HG03060 (cell line): Measurements from ENCODE around the gene ZNF599.
A peak's percentile ranks its signal among the peaks of the same experiment; 100 is the strongest.

Experiments
- ATAC-seq: cut with Tn5 transposase; IDR thresholded peaks from one replicate; pipeline ENCODE4 v1.9.1; 2021; ENCODE audit warnings: low read depth, moderate number of reproducible peaks; ENCODE audit not compliant: unreplicated experiment

ZNF599 gene

DNA sequence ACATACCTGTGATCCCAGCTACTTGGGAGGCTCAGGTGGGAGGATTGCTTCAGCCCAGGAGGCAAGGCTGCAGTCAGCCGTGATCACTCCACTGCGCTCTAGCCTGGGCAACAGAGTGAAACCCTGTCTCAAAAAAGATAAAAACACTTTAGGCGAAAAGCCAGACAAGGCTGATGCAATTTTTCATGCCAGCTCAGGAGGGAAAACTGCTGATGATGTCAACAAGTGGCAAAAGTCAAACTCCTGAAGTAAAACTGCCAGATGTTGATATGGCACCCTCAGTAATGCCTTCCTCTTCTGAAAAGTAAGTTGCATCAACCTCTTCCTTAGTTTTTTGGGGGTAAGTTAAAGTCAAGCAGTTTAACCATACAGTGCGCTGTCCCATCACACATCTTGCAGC is 15.6 kb downstream of the ZNF599 start:
- no peak for ATAC-seq

DNA sequence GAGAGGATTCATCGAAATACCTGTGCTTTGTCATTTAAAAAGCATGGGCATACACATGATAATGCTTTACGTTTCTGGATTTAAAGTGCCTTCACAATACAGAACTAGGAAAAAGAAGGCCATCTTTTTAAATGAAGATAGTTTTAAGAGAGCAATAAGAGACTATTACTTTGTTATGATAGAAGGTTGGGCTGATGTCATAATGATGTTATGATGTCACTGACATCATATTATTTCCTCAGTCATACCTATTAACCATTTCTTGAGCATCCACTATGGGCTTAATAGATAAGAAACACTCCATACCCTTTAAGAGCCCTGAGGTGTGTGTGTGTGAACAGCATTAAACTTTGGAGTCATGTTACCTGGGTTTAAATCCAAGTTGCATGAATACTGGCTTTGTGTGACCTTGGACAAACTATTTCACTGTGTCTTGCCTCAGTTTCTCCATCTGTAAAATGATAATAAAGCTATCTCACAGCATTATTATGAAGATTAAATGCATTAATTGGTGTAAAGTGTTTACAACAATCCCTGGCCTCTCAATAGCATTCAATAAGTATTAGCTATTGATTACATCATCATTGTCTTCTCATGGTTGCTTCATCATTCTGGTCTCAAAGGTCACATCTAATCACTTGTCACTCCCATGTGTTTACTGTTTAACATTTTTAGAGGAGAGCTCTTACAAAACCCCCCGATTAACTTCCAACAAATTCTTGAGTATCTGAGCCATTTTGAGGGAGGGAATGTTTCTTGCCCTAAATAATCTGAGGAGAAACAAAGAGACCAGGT is 27.9 kb downstream of the ZNF599 start:
- no peak for ATAC-seq

DNA sequence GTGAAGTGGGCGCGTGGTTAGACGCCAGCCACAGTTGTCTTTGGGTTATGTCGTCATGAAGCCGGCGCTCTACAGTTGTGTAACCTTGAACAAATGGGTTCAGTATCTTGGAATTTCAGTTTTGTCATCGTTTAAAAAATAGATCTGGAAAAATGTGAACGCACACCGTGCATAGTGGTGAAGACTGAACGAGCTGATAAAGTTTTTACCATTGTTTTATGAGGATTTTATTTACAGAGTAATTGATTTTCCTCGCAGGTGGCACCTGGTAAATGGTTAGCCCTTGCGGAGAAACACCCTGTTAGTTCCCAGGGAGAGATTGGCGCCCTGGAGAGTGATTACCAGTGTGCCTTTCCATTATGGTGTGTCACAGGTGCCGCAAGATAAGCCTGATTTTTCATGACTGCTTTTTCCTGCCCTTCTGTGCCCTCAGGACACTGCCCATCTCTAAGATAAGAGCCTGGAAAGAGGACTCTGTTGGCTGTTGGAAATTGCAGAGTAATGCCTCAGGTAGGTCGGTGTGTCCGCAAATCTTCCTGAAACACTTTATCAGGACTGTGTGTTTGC is 38.4 kb downstream of the ZNF599 start:
- ATAC-seq = no peak

DNA sequence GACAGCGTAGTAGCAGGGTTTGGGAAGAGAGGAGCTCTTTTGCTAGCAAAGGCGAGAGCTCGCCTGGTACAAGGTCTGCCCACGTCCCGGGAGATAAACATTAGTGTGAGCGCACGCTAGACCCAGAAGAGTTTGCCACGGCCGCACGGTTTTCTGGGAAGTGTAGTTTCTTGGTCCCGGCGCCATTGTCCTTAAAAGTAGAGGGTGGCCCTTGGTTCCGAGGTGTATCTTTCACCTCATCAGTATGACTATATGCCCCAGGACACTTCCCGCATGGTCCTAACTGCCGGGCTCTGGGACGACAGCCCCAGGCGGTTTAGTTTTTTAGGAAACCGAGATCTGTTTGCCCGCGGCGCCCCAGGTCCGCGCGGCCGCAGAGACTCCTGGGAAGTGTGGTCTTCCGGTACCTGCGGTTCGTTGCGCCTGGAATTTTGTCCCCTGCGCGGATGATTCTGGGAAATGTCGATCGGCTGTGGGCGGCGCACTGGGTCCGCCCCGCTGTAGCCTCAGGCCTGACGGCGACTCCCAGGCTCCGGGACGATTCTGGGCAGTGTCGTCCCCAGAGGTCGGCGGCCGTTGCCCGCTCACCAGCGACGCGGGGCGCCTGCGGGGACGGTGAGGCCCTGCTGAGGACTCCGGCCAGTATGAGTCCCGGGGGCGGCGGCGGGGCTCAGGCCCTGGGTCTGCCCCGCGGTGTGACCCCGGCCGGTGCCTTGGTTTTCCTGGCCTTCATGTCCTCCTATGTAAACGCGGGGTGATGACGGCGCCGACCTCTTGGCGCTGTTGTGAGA is 39.1 kb downstream of the ZNF599 start, which contains the start of gene ZNF181:
Gene ZNF181, plus strand, starts transcription at position 498 of the 791 bp plus-strand sequence. CDS start 795 bp downstream, outside the sequence.
- ATAC-seq = peak; percentile 50

DNA sequence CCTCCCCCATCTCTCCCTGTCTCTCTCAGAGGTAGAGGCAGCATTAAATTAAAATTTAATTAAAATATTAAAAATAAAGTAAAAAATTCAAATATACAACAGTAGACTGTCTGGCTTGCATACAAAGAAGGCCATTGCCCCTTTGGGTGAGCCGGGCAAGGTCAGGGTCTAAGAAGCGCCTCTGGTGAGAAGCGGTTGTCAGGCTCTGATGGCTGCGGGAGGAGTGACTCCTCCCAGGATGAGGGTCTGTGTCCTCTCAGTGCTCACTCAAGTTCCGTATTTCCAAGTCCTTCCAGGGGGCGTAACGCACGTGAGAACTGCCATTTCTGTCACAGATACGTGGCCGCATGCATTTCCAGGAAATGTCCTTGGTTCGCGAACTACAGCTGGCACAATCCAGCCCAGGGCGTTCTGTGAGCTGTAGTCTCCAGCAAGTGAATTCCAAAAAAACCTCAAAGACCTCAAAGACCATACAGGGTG is 39.7 kb downstream of the ZNF599 start:
- peak; percentile 11 for ATAC-seq

- no peak for ATAC-seq
These were observed 40.3 kb downstream of the ZNF599 start for GRCh38 chr19:34732612-34733211.

GRCh38 chr19:34731964-34732363 is 41.1 kb downstream of the ZNF599 start:
- no peak for ATAC-seq

DNA sequence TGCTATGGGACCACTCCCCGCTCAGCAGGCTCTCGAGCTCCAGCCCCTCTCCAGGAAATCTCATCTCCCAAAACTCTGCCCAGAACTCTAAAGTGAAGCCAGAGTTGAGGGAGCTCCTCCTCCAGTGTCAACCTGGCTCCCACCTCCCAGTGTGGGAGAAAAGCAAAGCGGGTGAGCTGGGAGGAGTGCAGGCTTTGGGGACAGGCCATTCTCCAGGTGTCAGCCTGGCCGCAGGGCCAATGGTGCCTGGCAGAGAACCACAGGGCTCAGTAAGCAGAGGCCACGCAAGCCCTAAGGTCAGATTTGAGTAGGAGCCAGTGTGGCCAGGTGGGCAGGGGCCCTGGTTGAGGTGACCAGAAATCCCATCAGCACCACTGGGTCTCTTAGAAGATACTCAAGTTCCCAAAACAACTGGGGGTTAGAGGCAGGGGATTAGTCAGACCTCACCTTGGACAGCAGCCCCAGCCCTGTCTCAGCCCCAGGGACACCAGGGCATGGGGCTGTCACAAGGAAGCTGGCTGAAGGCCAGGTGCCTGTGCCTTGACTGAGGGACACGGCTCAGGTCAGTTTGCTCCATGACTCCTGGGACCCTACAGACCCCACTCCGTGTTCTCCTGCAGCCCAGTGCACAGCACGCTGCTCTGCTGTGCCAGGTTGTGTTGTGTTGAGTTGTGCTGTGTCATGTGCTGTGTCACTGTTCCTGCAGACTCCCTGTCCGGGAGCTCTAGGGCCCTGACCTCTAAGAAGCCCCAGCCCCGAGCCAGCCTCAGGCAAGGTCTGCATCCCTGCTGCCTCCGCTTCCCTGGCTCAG is 41.8 kb downstream of the ZNF599 start:
- ATAC-seq = no peak

DNA sequence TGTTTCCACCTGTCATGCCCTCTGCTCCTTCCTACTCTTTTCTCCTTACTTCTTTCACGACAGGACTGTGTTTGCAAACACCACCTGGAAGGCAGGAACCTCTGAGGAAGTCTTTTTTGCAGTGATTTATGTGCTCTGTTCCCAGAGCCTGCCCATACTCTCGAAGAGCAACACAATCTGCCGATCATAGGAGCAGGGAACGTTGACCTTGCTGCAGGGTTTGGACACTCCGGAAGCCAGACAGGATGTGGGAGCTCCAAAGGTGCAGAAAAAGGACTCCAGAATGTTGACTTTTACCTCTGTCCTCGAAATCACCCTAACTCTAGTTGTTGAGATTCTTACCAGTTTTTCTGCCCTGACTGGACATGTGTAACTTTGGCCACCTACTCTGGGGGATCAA is 47.6 kb downstream of the ZNF599 start:
- ATAC-seq = no peak

DNA sequence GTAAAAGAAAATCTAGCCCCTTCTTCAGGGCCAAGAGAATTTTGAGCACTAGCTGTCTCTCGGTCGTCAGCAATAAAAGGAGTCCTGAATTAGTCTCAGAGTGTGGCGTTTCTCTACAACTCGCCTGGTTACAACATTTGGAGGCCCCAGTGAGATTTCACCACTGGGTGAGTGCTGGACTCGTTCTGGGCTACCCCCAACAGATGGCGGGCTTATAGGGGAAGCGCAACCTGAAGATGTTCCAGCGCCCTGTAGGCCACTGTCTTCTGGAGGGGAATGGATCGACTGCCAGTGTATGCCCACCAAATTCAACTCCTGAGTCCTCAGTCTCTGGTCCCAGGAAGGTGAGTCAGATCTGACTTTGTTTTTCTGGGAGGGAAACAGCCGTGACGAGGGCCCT is 50.7 kb downstream of the ZNF599 start:
- ATAC-seq = no peak

DNA sequence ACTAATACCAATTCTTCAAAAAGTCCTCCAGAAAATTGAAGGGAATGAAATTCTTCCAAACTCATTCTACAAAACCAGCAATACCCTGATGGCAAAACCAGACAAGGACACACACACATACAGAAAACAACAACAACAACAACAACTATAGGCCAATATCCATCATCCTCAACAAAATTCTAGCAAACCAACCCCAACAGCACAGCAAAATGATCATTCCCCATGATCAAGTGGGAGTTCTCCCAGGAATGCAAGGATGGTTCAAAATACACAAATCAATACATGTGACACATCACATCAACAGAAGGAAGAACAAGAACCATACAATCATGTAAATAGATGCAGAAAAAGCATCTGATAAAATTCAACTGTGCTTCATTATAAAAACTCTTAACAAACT is 57.7 kb downstream of the ZNF599 start:
- ATAC-seq = no peak

- no peak for ATAC-seq
These were observed 59.8 kb downstream of the ZNF599 start for GRCh38 chr19:34713262-34713637.

DNA sequence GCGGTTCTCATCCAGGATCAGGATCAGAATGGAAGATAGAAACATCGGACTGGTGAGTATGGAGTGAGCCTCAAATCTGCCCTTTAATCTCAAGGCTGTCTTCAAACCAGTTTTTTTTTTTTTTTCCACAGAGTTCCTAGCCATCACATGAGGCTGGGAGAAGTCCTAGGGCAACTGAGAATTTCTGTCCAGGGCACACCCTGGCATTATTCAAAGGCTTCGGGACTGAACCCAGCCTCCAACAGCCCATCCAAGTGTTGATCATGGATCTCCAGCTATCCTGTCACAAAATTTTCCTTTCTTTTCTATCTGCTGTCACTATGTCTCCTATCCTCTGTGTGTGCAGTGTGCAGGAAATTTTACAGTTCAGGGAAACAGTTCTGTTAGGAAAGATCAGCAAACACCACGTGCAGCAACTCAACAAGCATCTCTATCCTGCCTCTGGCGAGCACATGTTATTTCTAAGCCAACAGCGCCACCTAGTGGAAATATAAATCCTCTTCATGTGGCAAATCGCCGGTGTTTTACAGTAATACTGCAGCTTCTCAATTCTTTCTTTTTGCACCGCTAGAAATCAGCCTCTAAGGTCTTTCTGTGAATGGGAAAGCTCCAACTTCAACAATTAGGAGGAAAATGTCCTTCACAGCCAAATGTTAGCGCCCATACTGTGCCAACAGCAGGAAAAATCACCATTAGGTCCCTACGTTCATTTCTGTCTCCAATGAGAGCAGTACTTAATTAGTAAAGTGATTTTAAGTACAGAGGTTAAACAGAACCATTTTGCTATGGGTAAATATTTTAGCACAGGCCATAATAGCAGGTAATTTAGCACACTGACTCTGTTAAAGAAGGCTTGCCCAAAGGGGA is 60.4 kb downstream of the ZNF599 start:
- ATAC-seq = no peak

- no peak for ATAC-seq
These were observed 61.1 kb downstream of the ZNF599 start for GRCh38 chr19:34711890-34712289.
